Renal pelvis (tissue), 12 donors: ENCODE data around the gene SERTAD1. TPM values are rescaled to one million over a fixed set of nuclear protein-coding genes. Genes with fewer than 3 reads are reported as not detected.
A peak's percentile ranks its signal among the peaks of the same experiment; 100 is the strongest.
"Not testable (repeated sequence)": the region's sequence is repeated elsewhere in the genome, so short reads cannot be mapped to it uniquely, and the experiment has no call there.

ENCODE experiments used
- DNase-seq: peaks from one replicate; pipeline ENCODE4 v3.0.0-alpha.2; 2013
- long read RNA-seq, 16 experiments: transcript quantifications; one replicate each; lab custom pipeline, GENCODE V29; 2026
- polyA plus RNA-seq, 3 donors: library from polyadenylated mRNA; unstranded; fragments of 120-200 nt; gene quantifications; one replicate each; pipeline ENCODE4 v1.2.1, GENCODE V29; 2013; ENCODE audit not compliant: insufficient read length in 3 of 3

SERTAD1 gene, protein sequence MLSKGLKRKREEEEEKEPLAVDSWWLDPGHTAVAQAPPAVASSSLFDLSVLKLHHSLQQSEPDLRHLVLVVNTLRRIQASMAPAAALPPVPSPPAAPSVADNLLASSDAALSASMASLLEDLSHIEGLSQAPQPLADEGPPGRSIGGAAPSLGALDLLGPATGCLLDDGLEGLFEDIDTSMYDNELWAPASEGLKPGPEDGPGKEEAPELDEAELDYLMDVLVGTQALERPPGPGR
- 10 to 100 TPM in 2 of 3 donors, 1 to 10 TPM in 1; 7.9 to 12.0 (median 10.8) TPM for polyA plus RNA-seq
- long read RNA-seq, donor 1, transcript SERTAD1-201 (2 exons, 2,114 nt) = major isoform, 10 of 10 reads
- long read RNA-seq, donor 1, partial matches to known transcripts = 0 of 10 reads
- long read RNA-seq, donor 1, other reads (novel, unspliced or antisense) = 0 of 10 reads
- long read RNA-seq, donor 2, transcript SERTAD1-201 (2 exons, 2,114 nt) = major isoform, 14 of 14 reads
- long read RNA-seq, donor 2, partial matches to known transcripts = 0 of 14 reads
- long read RNA-seq, donor 2, other reads (novel, unspliced or antisense) = 0 of 14 reads
- long read RNA-seq, donor 3, transcript SERTAD1-201 (2 exons, 2,114 nt) = major isoform, 16 of 16 reads
- long read RNA-seq, donor 3, partial matches to known transcripts = 0 of 16 reads
- long read RNA-seq, donor 3, other reads (novel, unspliced or antisense) = 0 of 16 reads
- long read RNA-seq, donor 4, transcript SERTAD1-201 (2 exons, 2,114 nt) = major isoform, 23 of 23 reads
- long read RNA-seq, donor 4, partial matches to known transcripts = 0 of 23 reads
- long read RNA-seq, donor 4, other reads (novel, unspliced or antisense) = 0 of 23 reads
- long read RNA-seq, donor 5, transcript SERTAD1-201 (2 exons, 2,114 nt) = major isoform, 6 of 6 reads
- long read RNA-seq, donor 5, partial matches to known transcripts = 0 of 6 reads
- long read RNA-seq, donor 5, other reads (novel, unspliced or antisense) = 0 of 6 reads
- long read RNA-seq, donor 6, transcript SERTAD1-201 (2 exons, 2,114 nt) = major isoform, 6 of 6 reads
- long read RNA-seq, donor 6, partial matches to known transcripts = 0 of 6 reads
- long read RNA-seq, donor 6, other reads (novel, unspliced or antisense) = 0 of 6 reads
- long read RNA-seq, donor 7, transcript SERTAD1-201 (2 exons, 2,114 nt) = major isoform, 16 of 16 reads
- long read RNA-seq, donor 7, partial matches to known transcripts = 0 of 16 reads
- long read RNA-seq, donor 7, other reads (novel, unspliced or antisense) = 0 of 16 reads
- long read RNA-seq, donor 8, transcript SERTAD1-201 (2 exons, 2,114 nt) = major isoform, 11 of 11 reads
- long read RNA-seq, donor 8, partial matches to known transcripts = 0 of 11 reads
- long read RNA-seq, donor 8, other reads (novel, unspliced or antisense) = 0 of 11 reads
- long read RNA-seq, donor 9, transcript SERTAD1-201 (2 exons, 2,114 nt) = major isoform, 15 of 15 reads
- long read RNA-seq, donor 9, partial matches to known transcripts = 0 of 15 reads
- long read RNA-seq, donor 9, other reads (novel, unspliced or antisense) = 0 of 15 reads
- long read RNA-seq, donor 10, transcript SERTAD1-201 (2 exons, 2,114 nt) = major isoform, 12 of 12 reads
- long read RNA-seq, donor 10, partial matches to known transcripts = 0 of 12 reads
- long read RNA-seq, donor 10, other reads (novel, unspliced or antisense) = 0 of 12 reads
- long read RNA-seq, donor 11, transcript SERTAD1-201 (2 exons, 2,114 nt) = major isoform, 5 of 5 reads
- long read RNA-seq, donor 11, partial matches to known transcripts = 0 of 5 reads
- long read RNA-seq, donor 11, other reads (novel, unspliced or antisense) = 0 of 5 reads
- long read RNA-seq, donor 12, transcript SERTAD1-201 (2 exons, 2,114 nt) = major isoform, 11 of 11 reads
- long read RNA-seq, donor 12, partial matches to known transcripts = 0 of 11 reads
- long read RNA-seq, donor 12, other reads (novel, unspliced or antisense) = 0 of 11 reads
- long read RNA-seq, donor 13, transcript SERTAD1-201 (2 exons, 2,114 nt) = major isoform, 6 of 6 reads
- long read RNA-seq, donor 13, partial matches to known transcripts = 0 of 6 reads
- long read RNA-seq, donor 13, other reads (novel, unspliced or antisense) = 0 of 6 reads
- long read RNA-seq, donor 14 = 0 reads
- long read RNA-seq, donor 15, transcript SERTAD1-201 (2 exons, 2,114 nt) = major isoform, 14 of 14 reads
- long read RNA-seq, donor 15, partial matches to known transcripts = 0 of 14 reads
- long read RNA-seq, donor 15, other reads (novel, unspliced or antisense) = 0 of 14 reads
- long read RNA-seq, donor 16, transcript SERTAD1-201 (2 exons, 2,114 nt) = major isoform, 20 of 20 reads
- long read RNA-seq, donor 16, partial matches to known transcripts = 0 of 20 reads
- long read RNA-seq, donor 16, other reads (novel, unspliced or antisense) = 0 of 20 reads

DNA sequence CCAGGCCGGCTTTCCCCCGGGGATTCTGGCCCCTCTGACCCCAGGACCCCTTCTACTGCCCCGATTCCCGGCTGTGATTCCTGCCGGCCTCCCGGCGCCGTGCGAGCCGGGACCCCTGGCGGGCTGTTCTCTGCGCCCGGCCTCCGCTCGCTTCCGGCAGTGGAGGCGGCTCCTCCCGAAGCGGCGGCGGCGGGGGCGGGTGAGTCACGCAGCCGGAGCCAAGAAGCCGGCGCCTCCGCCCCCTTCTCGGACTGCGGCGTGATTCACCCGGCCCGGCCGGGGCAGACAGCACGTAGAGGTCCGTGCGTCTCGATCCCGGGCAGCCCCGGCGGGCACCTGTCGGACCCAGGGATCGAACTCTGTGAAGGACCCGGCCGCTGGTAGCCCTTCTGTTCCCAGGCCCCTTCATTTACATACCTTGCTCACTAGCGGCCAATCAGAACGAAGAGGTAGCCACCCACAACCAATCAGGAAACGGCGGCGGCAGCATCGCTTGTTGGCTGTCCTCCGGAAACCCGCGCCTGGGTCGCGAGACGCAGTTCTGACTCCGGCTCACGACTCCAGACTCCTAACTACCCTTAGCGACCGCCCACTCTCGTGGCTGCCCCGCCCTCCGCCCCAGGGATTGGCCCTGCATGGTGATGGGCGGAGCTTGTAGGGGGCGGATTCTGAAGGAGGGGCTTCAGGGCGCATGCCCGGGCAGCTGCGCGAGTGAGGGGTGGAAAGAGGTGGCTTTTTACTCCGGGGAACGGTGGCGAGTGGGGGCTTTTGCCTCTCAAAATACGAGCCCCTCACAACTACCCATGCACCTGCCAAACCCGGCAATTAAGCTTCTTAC is at the start of gene SERTAD1:
Gene SERTAD1, minus strand, starts transcription at position 543 of the 838 bp plus-strand sequence. CDS start 2,446 bp downstream, outside the sequence.
- DNase-seq = peak; percentile 99

GRCh38 chr19:40474737-40475136 is 48.9 kb upstream of the SERTAD1 start:
- no peak for DNase-seq

DNA sequence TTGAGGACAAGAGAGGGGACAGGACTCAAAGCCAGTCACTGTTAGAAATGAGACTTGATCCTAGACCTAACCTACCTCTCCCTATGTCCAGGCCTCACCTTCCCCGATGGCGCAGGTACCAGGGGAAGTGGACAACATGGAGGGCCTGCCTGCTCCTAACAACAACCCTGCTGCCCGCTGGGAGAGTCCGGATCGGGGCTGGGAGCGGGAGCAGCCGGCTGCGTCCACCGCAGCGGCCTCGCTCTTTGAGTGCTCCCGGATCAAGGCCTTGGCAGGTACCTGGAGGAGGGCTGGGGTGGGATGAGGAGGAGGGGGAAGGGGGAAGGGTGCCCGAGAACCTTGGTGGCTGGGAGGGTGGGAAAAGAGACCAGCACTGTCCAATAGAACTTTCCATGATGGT is 46.7 kb upstream of the SERTAD1 start:
- DNase-seq = no peak

DNA sequence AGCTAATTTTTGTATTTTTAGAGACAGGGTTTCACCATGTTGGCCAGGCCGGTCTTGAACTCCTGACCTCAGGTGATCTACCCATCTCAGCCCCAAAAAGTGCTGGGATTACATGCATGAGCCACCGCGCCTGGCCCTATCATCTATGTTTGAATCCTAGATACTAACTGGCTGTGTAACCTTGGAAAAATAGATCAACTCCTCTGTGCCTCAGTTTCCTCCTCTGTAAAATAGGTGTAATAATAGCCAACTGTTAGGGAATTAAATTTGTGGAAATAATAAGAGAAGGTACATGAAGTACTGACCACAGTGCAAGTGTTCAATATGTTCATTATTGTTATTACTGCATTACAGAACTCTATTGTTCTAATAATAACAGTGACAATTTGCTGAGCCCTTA is 45.3 kb upstream of the SERTAD1 start:
- DNase-seq = no peak

DNA sequence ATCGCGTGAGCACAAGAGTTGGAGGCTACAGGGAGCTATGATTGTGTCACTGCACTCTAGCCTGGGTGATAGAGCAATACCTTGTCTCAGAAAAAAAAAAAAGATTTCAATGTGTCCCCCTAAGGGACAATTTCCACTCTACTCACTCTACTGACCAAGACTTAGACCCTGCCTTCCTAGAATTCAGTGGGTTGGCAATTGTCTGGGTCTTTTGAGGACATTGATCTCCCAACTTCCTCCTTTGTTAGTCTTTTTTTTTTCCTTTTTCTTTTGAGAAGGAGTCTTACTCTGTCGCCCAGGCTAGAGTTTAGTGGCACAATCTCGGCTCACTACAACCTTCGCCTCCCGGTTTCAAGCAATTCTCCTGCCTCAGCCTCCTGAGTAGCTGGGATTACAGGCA is 43.2 kb upstream of the SERTAD1 start:
- no peak for DNase-seq

GRCh38 chr19:40466985-40467734 is 41.4 kb upstream of the SERTAD1 start, which contains the start of gene SPTBN4:
Gene SPTBN4 (plus strand): TSS chr19:40467001. CDS start chr19:40472622, 5,621 bp downstream.
- DNase-seq = no peak

DNA sequence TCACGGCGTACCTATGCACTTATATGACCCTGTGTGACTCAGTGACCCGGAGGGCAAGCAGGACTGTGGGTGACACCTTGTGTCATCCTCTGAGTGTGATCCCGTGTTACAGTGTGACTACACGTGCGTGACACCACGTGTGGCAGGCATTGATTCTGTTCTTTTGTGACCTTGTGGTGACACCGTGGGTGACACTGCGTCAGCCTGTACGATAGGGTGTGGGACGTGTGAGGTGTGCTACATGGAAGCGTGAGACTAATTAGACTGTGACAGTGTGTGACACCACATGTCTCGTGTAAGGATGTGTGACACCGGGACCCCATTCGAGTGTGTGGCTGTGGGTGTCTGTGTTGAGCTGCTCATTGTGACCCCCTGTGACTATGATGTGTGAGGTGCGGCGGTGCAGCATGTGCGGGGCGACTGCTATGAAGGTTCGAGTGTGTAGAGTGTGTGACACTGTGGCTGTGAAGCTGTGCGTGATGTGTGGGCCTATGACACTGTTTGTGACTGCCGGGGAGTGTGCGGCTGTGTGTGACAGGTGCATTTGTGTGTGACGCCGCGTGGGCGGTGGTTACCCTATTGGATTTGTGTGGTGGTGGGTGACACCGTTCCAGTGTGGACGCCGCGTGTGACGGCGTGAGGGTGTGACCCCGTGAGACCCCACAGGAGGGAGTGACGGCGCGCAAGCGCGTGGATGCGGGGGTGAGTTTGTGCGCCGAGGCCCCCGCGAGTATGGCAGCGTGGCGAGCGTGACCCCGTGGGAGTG is 40.6 kb upstream of the SERTAD1 start:
- DNase-seq = peak; percentile 26

- peak; percentile 99 for DNase-seq
Measured at GRCh38 chr19:40465557-40466218, 39.9 kb upstream of the SERTAD1 start, which contains the start of gene BLVRB. Gene BLVRB (minus strand): TSS chr19:40465745. CDS start chr19:40465688, 57 bp downstream.

- no peak for DNase-seq
Measured at GRCh38 chr19:40465025-40465556, 39.3 kb upstream of the SERTAD1 start.

GRCh38 chr19:40464059-40465024 is 38.5 kb upstream of the SERTAD1 start:
- DNase-seq = peak; percentile 84

DNA sequence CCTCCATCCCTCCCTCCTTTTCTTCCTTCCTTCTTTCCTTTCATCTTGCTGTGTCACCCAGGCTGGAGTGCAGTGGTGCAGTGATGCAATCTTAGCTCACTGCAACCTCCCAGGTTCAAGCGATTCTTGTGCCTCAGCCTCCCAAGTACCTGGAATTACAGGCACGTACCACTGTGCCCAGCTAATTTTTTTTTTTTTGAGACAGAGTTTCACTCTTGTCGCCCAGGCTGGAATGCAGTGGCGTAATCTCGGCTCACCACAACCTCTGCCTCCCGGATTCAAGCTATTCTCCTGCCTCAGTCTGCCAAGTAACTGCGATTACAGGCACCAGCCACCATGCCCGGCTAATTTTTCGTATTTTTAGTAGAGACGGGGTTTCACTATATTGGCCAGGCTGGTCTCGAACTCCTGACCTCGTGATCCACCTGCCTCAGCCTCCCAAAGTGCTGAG is 37.8 kb upstream of the SERTAD1 start:
- DNase-seq = not testable (repeated sequence)

GRCh38 chr19:40461669-40462221 is 36.0 kb upstream of the SERTAD1 start:
- no peak for DNase-seq

DNA sequence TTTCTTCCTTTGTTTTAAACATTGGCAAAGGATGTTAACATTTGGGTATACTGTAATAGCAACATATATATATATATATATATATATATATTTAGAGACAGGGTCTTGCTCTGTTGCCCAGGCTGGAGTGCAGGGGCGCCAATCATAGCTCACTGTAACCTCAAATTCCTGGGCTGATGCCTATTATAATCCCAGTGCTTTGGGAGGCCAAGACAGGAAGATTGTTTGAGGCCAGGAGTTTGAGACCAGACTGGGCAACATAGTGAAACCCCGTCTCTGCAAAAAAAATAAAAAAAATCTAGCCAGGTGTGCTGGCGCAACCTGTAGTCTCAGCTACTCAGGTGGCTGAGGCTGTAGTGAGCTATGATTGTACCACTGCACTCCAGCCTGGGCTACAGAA is 34.4 kb upstream of the SERTAD1 start:
- no peak for DNase-seq

DNA sequence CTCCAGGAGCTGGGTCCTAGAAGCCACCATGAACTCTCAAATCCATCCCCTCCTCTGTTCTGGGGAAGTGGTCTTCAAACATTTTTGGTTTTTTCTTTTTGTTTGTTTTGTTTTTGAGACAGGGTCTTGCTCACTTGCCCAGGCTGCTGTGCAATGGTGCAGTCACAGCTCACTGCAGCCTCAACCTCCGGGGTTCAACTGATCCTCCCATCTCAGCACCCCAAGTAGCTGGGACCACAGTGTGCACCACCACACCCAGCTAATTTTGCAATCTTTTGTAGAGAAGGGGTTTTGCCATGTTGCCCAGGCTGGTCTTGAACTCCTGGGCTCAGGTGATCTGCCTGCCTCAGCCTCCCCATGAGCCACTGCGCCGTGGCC is 32.8 kb upstream of the SERTAD1 start:
- no peak for DNase-seq
